Airway epithelial cell (primary cell): ENCODE measurements around the gene RAC3. TPM values are rescaled to one million over a fixed set of nuclear protein-coding genes. Genes with fewer than 3 reads are reported as not detected.

Experiments used
- total RNA-seq: library from RNA; depleted of rRNA; stranded (reverse); fragments of >200 nt; gene quantifications from 2 replicates; pipeline ENCODE4 v1.2.3, GENCODE V29; 2015

RAC3 gene
- total RNA-seq = 53.3 and 75.5 TPM in 2 replicates

GRCh38 chr17:82031303-82031884 is at the start of gene RAC3:
Gene RAC3, plus strand, starts transcription at chr17:82031678. Its CDS starts 84 bp downstream, at chr17:82031762.

DNA sequence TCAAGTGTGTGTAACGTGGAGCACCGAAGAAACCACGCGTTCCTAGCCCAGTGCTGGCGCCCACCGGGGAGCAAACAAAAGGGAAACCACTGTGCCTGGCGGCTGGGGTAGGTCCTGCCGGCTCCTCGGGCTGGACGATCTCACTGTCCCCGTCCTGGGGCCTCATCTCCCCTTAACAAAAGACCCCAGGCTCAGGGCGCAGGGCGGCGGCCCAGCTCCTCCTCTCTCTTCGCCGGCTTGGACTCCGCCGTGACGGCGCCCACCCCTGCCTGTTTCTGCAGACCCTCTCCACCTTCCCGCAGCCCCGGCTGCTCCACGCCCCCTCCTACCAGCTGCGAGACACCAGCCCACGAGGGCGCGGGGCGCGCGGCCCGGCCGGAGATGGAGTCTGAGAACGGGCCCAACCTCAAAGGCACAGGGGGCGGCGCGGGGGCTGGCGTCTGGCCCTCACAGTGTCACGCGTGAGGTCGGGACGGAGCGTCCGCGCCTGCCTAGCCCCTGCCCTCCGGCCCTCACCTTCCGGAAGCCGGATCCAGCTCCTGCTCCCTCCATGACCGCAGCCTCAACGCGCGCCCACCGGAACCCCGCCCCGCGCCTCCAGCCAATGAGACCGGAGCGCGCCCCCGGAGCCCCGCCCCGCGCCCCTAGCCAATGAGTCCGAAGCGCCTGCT is 9.0 kb upstream of the RAC3 start, which contains the start of gene CENPX:
TSS of gene CENPX (minus strand) at position 569 of the 671 bp plus-strand sequence. CDS start at position 552, 17 bp downstream.

GRCh38 chr17:82022981-82023446 is 8.5 kb upstream of the RAC3 start, which contains the start of gene LRRC45:
Gene LRRC45, plus strand, starts transcription at chr17:82023305. Its CDS starts 339 bp downstream, at chr17:82023644.

DNA sequence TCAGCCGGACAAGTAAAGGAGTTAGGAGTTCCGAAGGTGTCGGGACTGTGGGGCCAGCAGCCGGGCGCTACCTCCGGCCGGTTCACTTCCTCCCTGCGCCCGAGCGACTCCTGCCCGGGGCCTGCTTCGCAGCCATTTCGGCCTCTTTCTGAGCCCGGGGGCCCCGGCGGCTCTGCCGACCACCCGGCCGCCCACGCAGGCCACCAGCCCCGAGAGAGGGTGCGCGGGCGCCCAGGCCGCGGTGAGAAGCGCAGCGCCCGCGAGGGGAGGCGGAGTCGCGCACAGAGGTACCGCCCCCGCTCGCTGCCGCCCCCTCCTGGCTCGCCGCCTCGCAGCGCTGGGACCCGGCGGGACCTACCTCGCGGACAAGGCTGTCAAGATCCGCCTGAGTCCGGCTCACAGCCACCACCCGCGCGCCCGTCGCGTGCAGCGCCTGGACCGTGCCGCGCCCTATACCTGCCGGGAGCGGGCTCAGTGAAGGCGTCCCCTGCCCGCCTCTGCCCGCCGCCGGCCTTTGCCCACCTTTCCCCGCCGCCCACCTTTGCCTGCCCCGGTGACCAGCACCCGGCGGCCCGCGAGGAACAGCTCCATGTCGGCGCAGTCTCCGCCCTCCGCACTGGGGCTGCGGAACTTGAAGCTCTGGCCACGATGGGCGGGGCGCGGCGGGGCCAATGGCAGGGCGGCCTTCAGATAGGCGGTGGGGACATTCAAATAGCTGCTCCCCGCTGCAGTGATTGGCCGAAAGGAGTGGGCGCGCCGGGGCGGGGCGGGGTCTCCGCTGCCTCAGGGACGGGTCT is 5.8 kb downstream of the RAC3 start, which contains the start of gene DCXR:
TSS of gene DCXR (minus strand) at position 606 of the 797 bp plus-strand sequence. CDS start at position 591, 15 bp downstream.

DNA sequence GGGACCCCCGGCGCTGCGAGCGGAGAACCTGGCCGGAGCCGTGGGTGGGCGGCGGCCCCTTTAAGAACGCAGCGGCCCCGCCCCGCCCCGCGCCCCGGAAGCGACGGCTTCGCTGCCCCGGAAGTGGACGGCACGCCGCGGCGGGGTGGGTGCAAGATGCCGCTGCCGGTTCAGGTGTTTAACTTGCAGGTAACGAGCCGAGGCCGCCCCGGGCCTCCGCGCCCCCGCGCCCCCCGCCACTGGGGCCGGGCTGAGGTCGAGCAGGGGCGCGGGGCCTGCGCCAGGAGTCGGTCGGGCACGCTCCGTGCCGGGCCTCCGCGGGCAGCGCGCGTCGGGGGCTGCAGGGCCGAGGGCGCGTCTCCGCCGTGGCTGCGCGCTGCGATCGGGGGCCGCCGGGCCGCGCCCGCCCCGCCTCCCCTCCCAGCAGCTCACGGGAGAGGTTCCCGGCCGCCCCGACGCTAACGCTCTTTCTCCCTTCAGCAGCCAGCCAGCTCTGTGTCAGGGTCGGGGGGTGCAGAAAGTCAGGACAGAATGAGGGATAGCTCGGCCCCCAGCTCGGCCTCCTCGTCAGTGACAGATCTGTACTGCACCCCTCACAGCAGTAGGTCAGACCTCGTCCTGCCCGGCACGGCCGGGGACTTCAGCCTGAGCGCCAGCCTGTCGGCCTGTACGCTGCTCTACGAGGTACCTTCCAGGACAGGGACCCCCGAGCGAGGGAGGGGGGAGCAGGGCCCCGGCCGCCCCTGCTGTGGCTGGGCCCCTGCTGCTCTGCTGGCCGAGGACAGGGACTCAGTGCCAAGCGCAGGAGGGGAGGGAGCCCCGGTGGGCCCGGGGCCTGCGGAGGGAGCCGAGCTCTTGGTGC is 20.5 kb downstream of the RAC3 start, which contains the start of the genes GPS1 and RFNG:
TSS of gene GPS1 (plus strand) at position 123 of the 862 bp plus-strand sequence. CDS start at position 157, 34 bp downstream.
TSS of gene RFNG (minus strand) at position 36 of the 862 bp plus-strand sequence. CDS start 45 bp downstream, outside the sequence.

DNA sequence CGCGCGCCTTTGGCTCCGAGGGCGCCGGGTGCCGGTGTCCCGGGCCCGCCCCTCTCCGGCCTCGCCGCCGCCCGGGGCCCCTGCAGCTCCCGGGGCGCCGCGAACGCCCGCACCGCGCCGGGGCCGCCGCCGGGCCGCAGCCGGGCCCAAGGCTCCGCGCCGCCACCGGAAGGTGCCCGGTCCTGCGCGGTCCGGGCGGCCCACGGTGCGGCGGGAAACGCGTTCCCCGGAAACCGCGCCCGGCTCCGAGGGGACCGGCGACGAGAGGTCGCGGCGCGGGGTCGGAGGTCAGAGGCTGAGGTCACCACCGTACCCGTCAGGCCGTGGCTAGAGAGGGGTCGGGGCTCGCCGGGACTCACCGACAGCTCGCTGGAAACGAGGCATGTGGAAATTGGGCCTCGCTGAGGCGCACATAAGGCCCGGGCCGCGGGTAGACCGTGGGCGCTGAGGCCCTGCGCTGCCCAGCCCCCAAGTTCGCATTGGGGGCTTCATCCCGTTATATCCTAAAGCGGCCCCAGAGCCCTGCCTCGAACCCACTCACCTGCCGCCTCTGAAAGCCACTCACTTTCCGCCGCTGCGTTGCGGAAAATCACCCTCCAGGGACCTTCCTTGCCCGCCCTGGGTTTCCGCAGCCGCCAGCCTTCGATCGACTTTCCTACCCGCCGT is 34.3 kb downstream of the RAC3 start, which contains the start of gene DUS1L:
TSS of gene DUS1L (minus strand) at position 167 of the 666 bp plus-strand sequence. CDS start 745 bp downstream, outside the sequence.

Other genes starting within 250 kb of the RAC3 start
- not detected in 2 replicates for gene GCGR, start 227.5 kb upstream of the RAC3 start, total RNA-seq
- 34.9 and 50.1 TPM in 2 replicates for gene MCRIP1, start 198.4 kb upstream of the RAC3 start, total RNA-seq
- not detected in 2 replicates for gene PPP1R27, start 196.6 kb upstream of the RAC3 start, total RNA-seq
- 1,284 and 1,865 TPM in 2 replicates for gene P4HB, start 171.1 kb upstream of the RAC3 start, total RNA-seq
- 326 and 351 TPM in 2 replicates for gene ARHGDIA, start 160.3 kb upstream of the RAC3 start, total RNA-seq
- gene ALYREF, start 140.1 kb upstream of the RAC3 start, total RNA-seq = 184 and 208 TPM in 2 replicates
- 235 and 300 TPM in 2 replicates for gene ANAPC11, start 140.0 kb upstream of the RAC3 start, total RNA-seq
- 3.0 TPM in 1 of 2 replicates, not detected in the other for gene NPB, start 129.4 kb upstream of the RAC3 start, total RNA-seq
- gene PCYT2, start 120.3 kb upstream of the RAC3 start, total RNA-seq = 50.9 and 54.8 TPM in 2 replicates
- 32.9 and 35.1 TPM in 2 replicates for gene SIRT7, start 113.5 kb upstream of the RAC3 start, total RNA-seq
- 9.5 and 12.1 TPM in 2 replicates for gene MAFG, start 103.9 kb upstream of the RAC3 start, total RNA-seq
- gene PYCR1, start 94.4 kb upstream of the RAC3 start, total RNA-seq = 55.8 and 60.5 TPM in 2 replicates
- gene MYADML2, start 84.4 kb upstream of the RAC3 start, total RNA-seq = not detected in 2 replicates
- not detected in 2 replicates for gene NOTUM, start 70.5 kb upstream of the RAC3 start, total RNA-seq
- gene ASPSCR1, start 54.0 kb upstream of the RAC3 start, total RNA-seq = 6.9 and 12.5 TPM in 2 replicates
- 123 and 162 TPM in 2 replicates for gene CENPX, start 8.8 kb upstream of the RAC3 start, total RNA-seq
- gene LRRC45, start 8.4 kb upstream of the RAC3 start, total RNA-seq = 16.3 and 21.5 TPM in 2 replicates
- 161 and 191 TPM in 2 replicates for gene DCXR, start 6.0 kb downstream of the RAC3 start, total RNA-seq
- gene RFNG, start 20.1 kb downstream of the RAC3 start, total RNA-seq = 37.6 and 38.2 TPM in 2 replicates
- 115 and 136 TPM in 2 replicates for gene GPS1, start 20.2 kb downstream of the RAC3 start, total RNA-seq
- 76.2 and 82.9 TPM in 2 replicates for gene DUS1L, start 34.1 kb downstream of the RAC3 start, total RNA-seq
- 474 and 632 TPM in 2 replicates for gene FASN, start 66.6 kb downstream of the RAC3 start, total RNA-seq
- 8.1 and 16.5 TPM in 2 replicates for gene CCDC57, start 181.2 kb downstream of the RAC3 start, total RNA-seq
- 256 and 274 TPM in 2 replicates for gene SLC16A3, start 197.4 kb downstream of the RAC3 start, total RNA-seq
- gene CSNK1D, start 242.0 kb downstream of the RAC3 start, total RNA-seq = 41.8 and 42.7 TPM in 2 replicates